GM12874 (cell line): ENCODE results near the gene UBE2L6.

Experiments used
- TF ChIP-seq, protein P1 (sequence below): IDR thresholded peaks from 2 replicates; pipeline ENCODE4 v1.5.1; 2011; ENCODE audit warnings: low read depth, mild to moderate bottlenecking, control low read depth, low read length, moderate library complexity; ENCODE audit not compliant: insufficient read depth

The UBE2L6 gene

DNA sequence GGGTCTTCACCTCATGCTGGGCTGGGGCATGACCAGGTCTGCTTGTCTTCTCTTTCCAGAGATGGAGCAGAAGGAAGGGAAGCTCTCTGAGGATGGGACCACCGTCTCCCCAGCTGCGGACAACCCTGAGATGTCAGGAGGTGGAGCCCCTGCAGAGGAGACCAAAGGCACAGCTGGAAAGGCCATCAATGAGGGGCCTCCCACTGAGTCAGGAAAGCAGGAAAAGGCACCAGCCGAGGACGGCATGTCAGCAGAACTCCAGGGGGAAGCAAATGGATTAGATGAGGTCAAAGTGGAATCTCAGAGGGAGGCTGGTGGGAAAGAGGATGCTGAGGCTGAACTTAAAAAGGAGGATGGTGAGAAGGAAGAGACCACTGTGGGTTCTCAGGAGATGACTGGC, 24.9 kb downstream of the UBE2L6 start:
- TF ChIP-seq, protein P1, sequence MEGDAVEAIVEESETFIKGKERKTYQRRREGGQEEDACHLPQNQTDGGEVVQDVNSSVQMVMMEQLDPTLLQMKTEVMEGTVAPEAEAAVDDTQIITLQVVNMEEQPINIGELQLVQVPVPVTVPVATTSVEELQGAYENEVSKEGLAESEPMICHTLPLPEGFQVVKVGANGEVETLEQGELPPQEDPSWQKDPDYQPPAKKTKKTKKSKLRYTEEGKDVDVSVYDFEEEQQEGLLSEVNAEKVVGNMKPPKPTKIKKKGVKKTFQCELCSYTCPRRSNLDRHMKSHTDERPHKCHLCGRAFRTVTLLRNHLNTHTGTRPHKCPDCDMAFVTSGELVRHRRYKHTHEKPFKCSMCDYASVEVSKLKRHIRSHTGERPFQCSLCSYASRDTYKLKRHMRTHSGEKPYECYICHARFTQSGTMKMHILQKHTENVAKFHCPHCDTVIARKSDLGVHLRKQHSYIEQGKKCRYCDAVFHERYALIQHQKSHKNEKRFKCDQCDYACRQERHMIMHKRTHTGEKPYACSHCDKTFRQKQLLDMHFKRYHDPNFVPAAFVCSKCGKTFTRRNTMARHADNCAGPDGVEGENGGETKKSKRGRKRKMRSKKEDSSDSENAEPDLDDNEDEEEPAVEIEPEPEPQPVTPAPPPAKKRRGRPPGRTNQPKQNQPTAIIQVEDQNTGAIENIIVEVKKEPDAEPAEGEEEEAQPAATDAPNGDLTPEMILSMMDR, result no peak

- TF ChIP-seq, protein P1, result no peak
Measured at GRCh38 chr11:57541169-57541568, 26.3 kb downstream of the UBE2L6 start.

- TF ChIP-seq, protein P1, result no peak
Measured at GRCh38 chr11:57539342-57539741, 28.1 kb downstream of the UBE2L6 start.

- TF ChIP-seq, protein P1, result no peak
Measured at GRCh38 chr11:57536947-57537619, 30.4 kb downstream of the UBE2L6 start, which contains the start of gene SMTNL1. TSS of gene SMTNL1 (plus strand) at chr11:57537595. CDS start at chr11:57542643, 5,048 bp downstream.

DNA sequence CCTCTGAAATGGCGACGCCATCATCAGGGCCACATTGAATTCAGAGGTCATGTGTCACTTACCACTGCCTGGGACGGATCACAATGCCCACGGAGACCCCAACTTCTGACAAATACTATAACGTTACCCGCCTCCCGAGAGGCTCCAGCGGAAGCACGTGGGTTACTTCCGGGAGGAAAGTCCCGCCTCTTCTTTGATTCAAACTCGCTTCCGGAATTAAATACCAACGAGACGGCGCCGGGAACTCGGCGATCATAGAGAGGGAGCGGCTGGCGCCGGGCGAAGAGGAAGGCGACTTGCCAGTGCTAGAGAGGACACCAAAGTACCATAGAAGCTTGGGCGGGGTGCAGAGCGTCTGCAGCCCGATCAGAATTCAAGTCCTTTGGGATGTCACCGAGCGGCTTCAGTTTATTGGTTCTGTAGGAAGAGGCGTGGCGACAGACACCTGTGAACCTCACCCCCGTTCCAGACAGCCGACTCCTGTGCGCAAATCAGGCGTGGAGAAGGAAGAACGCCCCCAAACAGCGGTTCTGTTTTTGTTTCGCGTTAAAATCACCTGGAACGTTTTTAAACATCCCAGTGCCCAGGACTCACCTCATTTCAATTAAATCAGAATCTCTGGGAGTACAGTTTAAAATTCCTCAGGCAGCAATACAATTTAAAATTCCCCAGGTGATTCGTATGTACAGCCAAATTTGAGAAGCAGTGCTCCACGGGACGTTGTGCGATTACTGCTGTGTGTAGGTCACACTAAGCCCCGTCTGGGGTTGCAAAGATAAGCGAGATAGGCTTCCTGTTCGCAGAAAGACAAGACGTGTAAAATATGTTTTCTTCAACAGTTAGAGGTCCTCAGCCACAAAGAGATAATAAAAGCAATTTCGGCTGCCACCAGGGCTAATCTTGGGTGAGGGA, 36.6 kb downstream of the UBE2L6 start, which contains the start of gene TIMM10:
Gene TIMM10, minus strand, starts transcription at position 159 of the 912 bp plus-strand sequence. CDS start 565 bp downstream, outside the sequence.
- TF ChIP-seq, protein P1, result no peak

- TF ChIP-seq, protein P1, result no peak
Measured at GRCh38 chr11:57530215-57530595, 37.3 kb downstream of the UBE2L6 start.

- TF ChIP-seq, protein P1, result no peak
Measured at GRCh38 chr11:57529012-57529411, 38.5 kb downstream of the UBE2L6 start.
